Liver (tissue), 3 donors: ENCODE data around the gene ATP4A.
A peak's percentile ranks its signal among the peaks of the same experiment; 100 is the strongest.

Experiments
- JUND ChIP-seq, 2 donors: IDR thresholded peaks; 2 replicates each; pipeline ENCODE4 v1.6.1; 2016; ENCODE audit warnings: antibody characterized with exemption in 2 of 2
- RAD21 ChIP-seq, 2 donors: IDR thresholded peaks; 2 replicates each; pipeline ENCODE4 v1.6.1; 2016; ENCODE audit warnings: antibody characterized with exemption in 2 of 2, mild to moderate bottlenecking in 2 of 2
- TAF1 ChIP-seq: conservative IDR thresholded peaks from 2 replicates; pipeline ENCODE4 v1.6.1; 2016; ENCODE audit warnings: antibody characterized with exemption, mild to moderate bottlenecking
- YY1 ChIP-seq: IDR thresholded peaks from 2 replicates; pipeline ENCODE4 v1.6.1; 2016; ENCODE audit warnings: antibody characterized with exemption, mild to moderate bottlenecking
- TF ChIP-seq, protein P1 (sequence below): fragments of 150-350 bp; IDR thresholded peaks from 2 replicates; pipeline ENCODE4 v1.5.1; 2017; ENCODE audit warnings: improper control_type of control experiment, low read depth, low read length; ENCODE audit not compliant: missing input control
- TF ChIP-seq, protein P2 (sequence below): IDR thresholded peaks from 2 replicates; pipeline ENCODE4 v1.6.1; 2016; ENCODE audit warnings: antibody characterized with exemption
- TF ChIP-seq, protein P3 (sequence below): IDR thresholded peaks from 2 replicates; pipeline ENCODE4 v1.6.1; 2016; ENCODE audit warnings: antibody characterized with exemption, mild to moderate bottlenecking
- TF ChIP-seq, protein P4 (sequence below): IDR thresholded peaks from 2 replicates; pipeline ENCODE4 v1.6.1; 2016; ENCODE audit warnings: antibody characterized with exemption
- donor health status: healthy.
- donor health status: healthy.

DNA sequence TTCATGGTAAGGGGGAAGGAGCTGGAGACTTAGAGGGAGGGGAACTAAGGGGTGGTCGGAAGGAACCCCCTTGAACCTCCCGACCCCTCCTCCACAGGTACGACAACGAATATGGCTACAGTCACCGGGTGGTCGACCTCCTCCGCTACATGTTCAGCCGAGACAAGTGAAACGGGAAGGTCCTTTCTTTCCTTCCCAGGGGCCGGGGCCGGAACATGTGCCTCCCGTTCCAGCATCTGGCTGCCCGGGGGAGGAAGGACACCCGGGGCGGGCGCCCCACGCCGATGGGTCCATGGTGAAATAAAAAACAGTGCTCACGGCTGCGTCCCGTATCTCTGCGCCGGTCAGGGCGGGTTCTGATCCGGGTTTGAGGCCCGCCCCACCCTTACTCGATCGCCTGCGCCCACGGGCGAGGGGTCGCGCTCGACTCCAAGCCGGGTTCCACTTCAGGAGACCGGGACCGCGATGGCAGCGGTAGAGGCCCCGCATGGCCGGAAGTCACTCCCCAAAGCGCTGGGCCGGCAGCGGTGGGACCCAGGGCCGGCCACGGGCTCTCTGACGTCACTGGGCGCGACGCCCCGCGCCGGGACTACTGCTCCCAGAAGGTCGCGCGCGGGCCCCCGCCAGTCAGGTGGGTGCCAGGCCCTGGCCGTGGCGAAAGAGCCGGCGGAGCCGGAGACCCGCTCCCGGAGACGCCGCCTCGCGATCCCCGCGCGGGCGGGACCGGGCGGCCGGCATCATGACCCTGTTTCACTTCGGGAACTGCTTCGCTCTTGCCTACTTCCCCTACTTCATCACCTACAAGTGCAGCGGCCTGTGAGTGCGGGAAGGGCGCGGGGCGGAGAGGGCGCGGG is 18.2 kb downstream of the ATP4A start, which contains the start of gene TMEM147:
- TF ChIP-seq, protein P1, sequence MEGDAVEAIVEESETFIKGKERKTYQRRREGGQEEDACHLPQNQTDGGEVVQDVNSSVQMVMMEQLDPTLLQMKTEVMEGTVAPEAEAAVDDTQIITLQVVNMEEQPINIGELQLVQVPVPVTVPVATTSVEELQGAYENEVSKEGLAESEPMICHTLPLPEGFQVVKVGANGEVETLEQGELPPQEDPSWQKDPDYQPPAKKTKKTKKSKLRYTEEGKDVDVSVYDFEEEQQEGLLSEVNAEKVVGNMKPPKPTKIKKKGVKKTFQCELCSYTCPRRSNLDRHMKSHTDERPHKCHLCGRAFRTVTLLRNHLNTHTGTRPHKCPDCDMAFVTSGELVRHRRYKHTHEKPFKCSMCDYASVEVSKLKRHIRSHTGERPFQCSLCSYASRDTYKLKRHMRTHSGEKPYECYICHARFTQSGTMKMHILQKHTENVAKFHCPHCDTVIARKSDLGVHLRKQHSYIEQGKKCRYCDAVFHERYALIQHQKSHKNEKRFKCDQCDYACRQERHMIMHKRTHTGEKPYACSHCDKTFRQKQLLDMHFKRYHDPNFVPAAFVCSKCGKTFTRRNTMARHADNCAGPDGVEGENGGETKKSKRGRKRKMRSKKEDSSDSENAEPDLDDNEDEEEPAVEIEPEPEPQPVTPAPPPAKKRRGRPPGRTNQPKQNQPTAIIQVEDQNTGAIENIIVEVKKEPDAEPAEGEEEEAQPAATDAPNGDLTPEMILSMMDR, result no peak
- TF ChIP-seq, protein P2, sequence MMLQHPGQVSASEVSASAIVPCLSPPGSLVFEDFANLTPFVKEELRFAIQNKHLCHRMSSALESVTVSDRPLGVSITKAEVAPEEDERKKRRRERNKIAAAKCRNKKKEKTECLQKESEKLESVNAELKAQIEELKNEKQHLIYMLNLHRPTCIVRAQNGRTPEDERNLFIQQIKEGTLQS, result no peak
- peak in 1 of 2 donors; percentile 5 for TF ChIP-seq RAD21 (IDR thresholded peaks at IDR 0.05)
- TF ChIP-seq JUND (IDR thresholded peaks at IDR 0.05), result no peak
- no peak for TF ChIP-seq TAF1
- TF ChIP-seq, protein P3, sequence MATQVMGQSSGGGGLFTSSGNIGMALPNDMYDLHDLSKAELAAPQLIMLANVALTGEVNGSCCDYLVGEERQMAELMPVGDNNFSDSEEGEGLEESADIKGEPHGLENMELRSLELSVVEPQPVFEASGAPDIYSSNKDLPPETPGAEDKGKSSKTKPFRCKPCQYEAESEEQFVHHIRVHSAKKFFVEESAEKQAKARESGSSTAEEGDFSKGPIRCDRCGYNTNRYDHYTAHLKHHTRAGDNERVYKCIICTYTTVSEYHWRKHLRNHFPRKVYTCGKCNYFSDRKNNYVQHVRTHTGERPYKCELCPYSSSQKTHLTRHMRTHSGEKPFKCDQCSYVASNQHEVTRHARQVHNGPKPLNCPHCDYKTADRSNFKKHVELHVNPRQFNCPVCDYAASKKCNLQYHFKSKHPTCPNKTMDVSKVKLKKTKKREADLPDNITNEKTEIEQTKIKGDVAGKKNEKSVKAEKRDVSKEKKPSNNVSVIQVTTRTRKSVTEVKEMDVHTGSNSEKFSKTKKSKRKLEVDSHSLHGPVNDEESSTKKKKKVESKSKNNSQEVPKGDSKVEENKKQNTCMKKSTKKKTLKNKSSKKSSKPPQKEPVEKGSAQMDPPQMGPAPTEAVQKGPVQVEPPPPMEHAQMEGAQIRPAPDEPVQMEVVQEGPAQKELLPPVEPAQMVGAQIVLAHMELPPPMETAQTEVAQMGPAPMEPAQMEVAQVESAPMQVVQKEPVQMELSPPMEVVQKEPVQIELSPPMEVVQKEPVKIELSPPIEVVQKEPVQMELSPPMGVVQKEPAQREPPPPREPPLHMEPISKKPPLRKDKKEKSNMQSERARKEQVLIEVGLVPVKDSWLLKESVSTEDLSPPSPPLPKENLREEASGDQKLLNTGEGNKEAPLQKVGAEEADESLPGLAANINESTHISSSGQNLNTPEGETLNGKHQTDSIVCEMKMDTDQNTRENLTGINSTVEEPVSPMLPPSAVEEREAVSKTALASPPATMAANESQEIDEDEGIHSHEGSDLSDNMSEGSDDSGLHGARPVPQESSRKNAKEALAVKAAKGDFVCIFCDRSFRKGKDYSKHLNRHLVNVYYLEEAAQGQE, result no peak
- TF ChIP-seq, protein P4, sequence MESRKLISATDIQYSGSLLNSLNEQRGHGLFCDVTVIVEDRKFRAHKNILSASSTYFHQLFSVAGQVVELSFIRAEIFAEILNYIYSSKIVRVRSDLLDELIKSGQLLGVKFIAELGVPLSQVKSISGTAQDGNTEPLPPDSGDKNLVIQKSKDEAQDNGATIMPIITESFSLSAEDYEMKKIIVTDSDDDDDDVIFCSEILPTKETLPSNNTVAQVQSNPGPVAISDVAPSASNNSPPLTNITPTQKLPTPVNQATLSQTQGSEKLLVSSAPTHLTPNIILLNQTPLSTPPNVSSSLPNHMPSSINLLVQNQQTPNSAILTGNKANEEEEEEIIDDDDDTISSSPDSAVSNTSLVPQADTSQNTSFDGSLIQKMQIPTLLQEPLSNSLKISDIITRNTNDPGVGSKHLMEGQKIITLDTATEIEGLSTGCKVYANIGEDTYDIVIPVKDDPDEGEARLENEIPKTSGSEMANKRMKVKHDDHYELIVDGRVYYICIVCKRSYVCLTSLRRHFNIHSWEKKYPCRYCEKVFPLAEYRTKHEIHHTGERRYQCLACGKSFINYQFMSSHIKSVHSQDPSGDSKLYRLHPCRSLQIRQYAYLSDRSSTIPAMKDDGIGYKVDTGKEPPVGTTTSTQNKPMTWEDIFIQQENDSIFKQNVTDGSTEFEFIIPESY, result no peak
- peak; percentile 77 for TF ChIP-seq YY1
